Measurements from ENCODE around the gene ADGRA1.
"Not testable (repeated sequence)": the region's sequence is repeated elsewhere in the genome, so short reads cannot be mapped to it uniquely, and the experiment has no call there.

Gene ADGRA1

GRCh38 chr10:133128126-133129070, 40.7 kb downstream of the ADGRA1 start:
- DNase-seq (ENCODE audit: low spot score), result no peak

GRCh38 chr10:133129071-133129858, 41.5 kb downstream of the ADGRA1 start:
- no peak for DNase-seq (ENCODE audit: low spot score)

GRCh38 chr10:133129859-133130495, 42.3 kb downstream of the ADGRA1 start:
- DNase-seq (ENCODE audit: low spot score), result no peak

- no peak for DNase-seq (ENCODE audit: low spot score)
These were observed 42.9 kb downstream of the ADGRA1 start for GRCh38 chr10:133130602-133131001.

- DNase-seq (ENCODE audit: low spot score), result no peak
These were observed 43.3 kb downstream of the ADGRA1 start for GRCh38 chr10:133131053-133131452.

GRCh38 chr10:133131734-133132472, 44.2 kb downstream of the ADGRA1 start:
- no peak for DNase-seq (ENCODE audit: low spot score)

- no peak for DNase-seq (ENCODE audit: low spot score)
These were observed 45.0 kb downstream of the ADGRA1 start for GRCh38 chr10:133132473-133133291.

- no peak for DNase-seq (ENCODE audit: low spot score)
These were observed 45.9 kb downstream of the ADGRA1 start for GRCh38 chr10:133133471-133134231.

GRCh38 chr10:133134411-133135115, 46.8 kb downstream of the ADGRA1 start:
- no peak for DNase-seq (ENCODE audit: low spot score)

- no peak for DNase-seq (ENCODE audit: low spot score)
These were observed 47.4 kb downstream of the ADGRA1 start for GRCh38 chr10:133135116-133135465.

- not testable (repeated sequence) for DNase-seq (ENCODE audit: low spot score)
These were observed 49.9 kb downstream of the ADGRA1 start for GRCh38 chr10:133137486-133138145.

GRCh38 chr10:133139551-133140065, 51.9 kb downstream of the ADGRA1 start:
- no peak for DNase-seq (ENCODE audit: low spot score)

- no peak for DNase-seq (ENCODE audit: low spot score)
These were observed 52.9 kb downstream of the ADGRA1 start for GRCh38 chr10:133140417-133141143.

- DNase-seq (ENCODE audit: low spot score), result no peak
These were observed 53.6 kb downstream of the ADGRA1 start for GRCh38 chr10:133141144-133141957.

GRCh38 chr10:133141958-133142340, 54.2 kb downstream of the ADGRA1 start:
- DNase-seq (ENCODE audit: low spot score), result no peak

- no peak for DNase-seq (ENCODE audit: low spot score)
These were observed 54.9 kb downstream of the ADGRA1 start for GRCh38 chr10:133142523-133143199.

- no peak for DNase-seq (ENCODE audit: low spot score)
These were observed 55.4 kb downstream of the ADGRA1 start for GRCh38 chr10:133143200-133143533.
